Measurements from ENCODE around the gene AP1M1.

DNA sequence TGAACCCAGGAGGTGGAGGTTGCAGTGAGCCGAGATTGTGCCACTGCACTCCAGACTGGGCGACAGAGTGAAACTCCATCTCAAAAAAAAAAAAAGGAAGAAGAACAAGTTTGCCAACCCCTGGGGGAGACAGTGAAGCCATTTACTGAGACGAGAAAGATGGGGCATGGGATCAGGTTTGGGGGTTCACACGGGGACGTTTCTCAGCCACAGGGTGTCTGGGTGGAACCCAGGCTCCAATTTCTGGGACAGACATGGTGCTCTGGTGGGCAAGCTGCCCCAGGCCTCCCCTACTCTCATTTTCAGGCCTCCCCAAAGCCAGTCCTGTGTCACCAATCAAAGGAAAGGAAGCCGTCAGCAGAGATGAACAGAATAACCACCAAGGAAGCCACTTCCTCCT is 40.8 kb upstream of the AP1M1 start:
- TF ChIP-seq, protein P1, sequence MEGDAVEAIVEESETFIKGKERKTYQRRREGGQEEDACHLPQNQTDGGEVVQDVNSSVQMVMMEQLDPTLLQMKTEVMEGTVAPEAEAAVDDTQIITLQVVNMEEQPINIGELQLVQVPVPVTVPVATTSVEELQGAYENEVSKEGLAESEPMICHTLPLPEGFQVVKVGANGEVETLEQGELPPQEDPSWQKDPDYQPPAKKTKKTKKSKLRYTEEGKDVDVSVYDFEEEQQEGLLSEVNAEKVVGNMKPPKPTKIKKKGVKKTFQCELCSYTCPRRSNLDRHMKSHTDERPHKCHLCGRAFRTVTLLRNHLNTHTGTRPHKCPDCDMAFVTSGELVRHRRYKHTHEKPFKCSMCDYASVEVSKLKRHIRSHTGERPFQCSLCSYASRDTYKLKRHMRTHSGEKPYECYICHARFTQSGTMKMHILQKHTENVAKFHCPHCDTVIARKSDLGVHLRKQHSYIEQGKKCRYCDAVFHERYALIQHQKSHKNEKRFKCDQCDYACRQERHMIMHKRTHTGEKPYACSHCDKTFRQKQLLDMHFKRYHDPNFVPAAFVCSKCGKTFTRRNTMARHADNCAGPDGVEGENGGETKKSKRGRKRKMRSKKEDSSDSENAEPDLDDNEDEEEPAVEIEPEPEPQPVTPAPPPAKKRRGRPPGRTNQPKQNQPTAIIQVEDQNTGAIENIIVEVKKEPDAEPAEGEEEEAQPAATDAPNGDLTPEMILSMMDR (tag by site-specific recombination; IDR thresholded peaks at IDR 0.05), result no peak
- TF ChIP-seq ZBTB48 (tag by site-specific recombination; IDR thresholded peaks at IDR 0.05), result no peak
- TF ChIP-seq ZNF404 (tag by site-specific recombination; IDR thresholded peaks at IDR 0.05), result no peak
- no peak for TF ChIP-seq ZNF394 (tag by site-specific recombination; IDR thresholded peaks at IDR 0.05; ENCODE audit: borderline replicate concordance)
- no peak for TF ChIP-seq MEIS1 (CRISPR knock-in tag; IDR thresholded peaks at IDR 0.05; ENCODE audit: borderline replicate concordance)
- TF ChIP-seq PBX3 (CRISPR knock-in tag; IDR thresholded peaks at IDR 0.05), result no peak
- no peak for TF ChIP-seq ZNF529 (tag by site-specific recombination; IDR thresholded peaks at IDR 0.05; ENCODE audit: insufficient replicate concordance)
- TF ChIP-seq PRDM2 (tag by site-specific recombination; IDR thresholded peaks at IDR 0.05; ENCODE audit: borderline replicate concordance), result no peak
- no peak for TF ChIP-seq ZNF777 (tag by site-specific recombination; IDR thresholded peaks at IDR 0.05; ENCODE audit: borderline replicate concordance)
- TF ChIP-seq ZNF148 (tag by site-specific recombination; IDR thresholded peaks at IDR 0.05; ENCODE audit: borderline replicate concordance), result no peak

Measured in HEK293 (cell line).